Ectodermal cell (in vitro differentiated cells): ENCODE data around the gene SHISA5. TPM values are rescaled to one million over a fixed set of nuclear protein-coding genes. Genes with fewer than 3 reads are reported as not detected.
A peak's percentile ranks its signal among the peaks of the same experiment; 100 is the strongest.
"Not testable (repeated sequence)": the region's sequence is repeated elsewhere in the genome, so short reads cannot be mapped to it uniquely, and the experiment has no call there.

Experiments
- H3K27ac ChIP-seq: 2 replicates; pipeline ENCODE4 v1.7.0; 2013; ENCODE audit warnings: mild to moderate bottlenecking, low read depth, low read length; ENCODE audit not compliant: insufficient read depth, poor library complexity, severe bottlenecking
- H3K27me3 ChIP-seq: 2 replicates; pipeline ENCODE4 v1.7.0; 2013; ENCODE audit warnings: mild to moderate bottlenecking, low read length; ENCODE audit not compliant: insufficient read depth, control insufficient read depth, poor library complexity, severe bottlenecking
- H3K36me3 ChIP-seq: one replicate; pipeline ENCODE4 v1.7.0; 2013; ENCODE audit warnings: low read length; ENCODE audit not compliant: control insufficient read depth, insufficient read depth
- H3K4me1 ChIP-seq: one replicate; pipeline ENCODE4 v1.7.0; 2013; ENCODE audit warnings: low read length; ENCODE audit not compliant: control insufficient read depth, insufficient read depth
- H3K4me3 ChIP-seq: 2 replicates; pipeline ENCODE4 v1.7.0; 2013; ENCODE audit warnings: low read depth, low read length, control low read depth; ENCODE audit not compliant: insufficient read depth
- H3K9me3 ChIP-seq: 2 replicates; pipeline ENCODE4 v1.7.0; 2013; ENCODE audit warnings: mild to moderate bottlenecking, low read length, moderate library complexity; ENCODE audit not compliant: control insufficient read depth
- WGBS, 2 experiments: methylation state at CpG; one replicate each; pipeline ENCODE4 v1.1.7; 2013; ENCODE audit warnings: missing lambda C conversion rate in 2 of 2; 5-methylcytosine and 5-hydroxymethylcytosine counted together
- polyA plus RNA-seq, 4 experiments: library from polyadenylated mRNA; stranded (reverse); fragments of 50-300 nt; gene quantifications; one replicate each; pipeline ENCODE4 v1.2.3, GENCODE V29; 2013

SHISA5 gene
- polyA plus RNA-seq (2013, experiment 1 of 4) = 144 TPM
- 144 TPM for polyA plus RNA-seq (2013, experiment 2 of 4)
- polyA plus RNA-seq (2013, experiment 3 of 4) = 118 TPM
- polyA plus RNA-seq (2013, experiment 4 of 4) = 143 TPM

GRCh38 chr3:48504051-48504946, at the start of gene SHISA5:
Gene SHISA5, minus strand, starts transcription at chr3:48504174. Its CDS starts 80 bp downstream, at chr3:48504094.
- 7 to 8% methylated on average over 64 to 66 of the region's 66 CpGs for WGBS, 2 experiments
- peaks cover 7% of the 10 kb centered on the region for H3K27me3 ChIP-seq
- no peak within 1 kb of the TSS for H3K27ac ChIP-seq

GRCh38 chr3:48553361-48553760, 49.4 kb upstream of the SHISA5 start:
- no peak overlapping the region for H3K27ac ChIP-seq
- H3K27me3 ChIP-seq = no peaks in the 10 kb centered on the region

More at GRCh38 chr3:48504051-48504946, at the start of gene SHISA5:
- peak within 1 kb of the TSS; percentile 73 for H3K4me3 ChIP-seq
- H3K36me3 ChIP-seq = peaks cover under 1% of the 10 kb centered on the region
- peaks cover 19% of the 10 kb centered on the region for H3K4me1 ChIP-seq
- no peaks in the 10 kb centered on the region for H3K9me3 ChIP-seq

GRCh38 chr3:48552111-48552951, 48.4 kb upstream of the SHISA5 start:
- no peak overlapping the region for H3K27ac ChIP-seq
- peaks cover 7% of the 10 kb centered on the region for H3K36me3 ChIP-seq
- 91 to 92% methylated on average over 14 of the region's 14 CpGs for WGBS, 2 experiments
- no peak overlapping the region for H3K4me3 ChIP-seq
- H3K9me3 ChIP-seq = no peaks in the 10 kb centered on the region
- no peaks in the 10 kb centered on the region for H3K27me3 ChIP-seq
- H3K4me1 ChIP-seq = peaks cover 11% of the 10 kb centered on the region

More at GRCh38 chr3:48553361-48553760, 49.4 kb upstream of the SHISA5 start:
- Histone ChIP-seq H3K4me3 (no peak overlapping the region), H3K4me1 (peaks cover 11% of the 10 kb centered on the region), H3K36me3 (no peaks in the 10 kb centered on the region), H3K9me3 (no peaks in the 10 kb centered on the region)
- 92 to 96% methylated on average over 5 of the region's 5 CpGs for WGBS, 2 experiments

- H3K36me3 ChIP-seq, H3K27ac ChIP-seq, H3K27me3 ChIP-seq, H3K4me3 ChIP-seq, H3K9me3 ChIP-seq: not testable (repeated sequence)
- 93 to 96% methylated on average over 7 of the region's 7 CpGs for WGBS, 2 experiments
- H3K4me1 ChIP-seq = peaks cover 11% of the 10 kb centered on the region
Observed at GRCh38 chr3:48551651-48552050, 47.7 kb upstream of the SHISA5 start.

GRCh38 chr3:48548729-48549705, 45.0 kb upstream of the SHISA5 start:
- Histone ChIP-seq H3K27me3 (no peaks in the 10 kb centered on the region), H3K36me3 (peaks cover 17% of the 10 kb centered on the region), H3K4me1 (peaks cover 3% of the 10 kb centered on the region), H3K9me3 (no peaks in the 10 kb centered on the region), H3K4me3 (no peak overlapping the region), H3K27ac (no peak overlapping the region)
- 76 to 78% methylated on average over 10 of the region's 10 CpGs for WGBS, 2 experiments

GRCh38 chr3:48548126-48548525, 44.2 kb upstream of the SHISA5 start:
- no peak overlapping the region for H3K4me3 ChIP-seq
- peaks cover 2% of the 10 kb centered on the region for H3K4me1 ChIP-seq
- 91 to 97% methylated on average over 4 of the region's 5 CpGs for WGBS, 2 experiments
- H3K27me3 ChIP-seq = no peaks in the 10 kb centered on the region
- H3K9me3 ChIP-seq = no peaks in the 10 kb centered on the region
- H3K36me3 ChIP-seq = peaks cover 18% of the 10 kb centered on the region
- H3K27ac ChIP-seq = no peak overlapping the region

- WGBS, 2 experiments = 98% methylated on average over 4 of the region's 4 CpGs
- Histone ChIP-seq H3K27ac (no peak overlapping the region), H3K4me1 (no peaks in the 10 kb centered on the region), H3K9me3 (no peaks in the 10 kb centered on the region), H3K27me3 (no peaks in the 10 kb centered on the region), H3K4me3 (no peak overlapping the region), H3K36me3 (peaks cover 22% of the 10 kb centered on the region)
Observed at GRCh38 chr3:48546203-48546829, 42.3 kb upstream of the SHISA5 start.

GRCh38 chr3:48544141-48544540, 40.2 kb upstream of the SHISA5 start:
- WGBS, 2 experiments = 94 to 98% methylated on average over 5 of the region's 5 CpGs
- Histone ChIP-seq H3K27ac (no peak overlapping the region), H3K27me3 (no peaks in the 10 kb centered on the region), H3K36me3 (peaks cover 22% of the 10 kb centered on the region), H3K9me3 (no peaks in the 10 kb centered on the region), H3K4me3 (no peak overlapping the region), H3K4me1 (no peaks in the 10 kb centered on the region)

- H3K4me1 ChIP-seq = no peaks in the 10 kb centered on the region
- no peaks in the 10 kb centered on the region for H3K27me3 ChIP-seq
- WGBS, 2 experiments = 91 to 95% methylated on average over 9 of the region's 9 CpGs
- no peak overlapping the region for H3K4me3 ChIP-seq
- no peak overlapping the region for H3K27ac ChIP-seq
- H3K36me3 ChIP-seq = peaks cover 27% of the 10 kb centered on the region
- no peaks in the 10 kb centered on the region for H3K9me3 ChIP-seq
Observed at GRCh38 chr3:48543271-48543866, 39.4 kb upstream of the SHISA5 start.
